VCaP (cell line): ENCODE results near the gene SFTPB.

ENCODE experiments used
- H3K27ac ChIP-seq: fragments of 450-650 bp; 2 replicates; pipeline ENCODE4 v1.5.1; 2017
- CTCF ChIP-seq: fragments of 450-650 bp; conservative IDR thresholded peaks from 2 replicates; pipeline ENCODE4 v1.5.1; 2017; ENCODE audit warnings: mild to moderate bottlenecking, moderate library complexity

SFTPB gene

GRCh38 chr2:85712336-85712735, 44.3 kb upstream of the SFTPB start:
- no peak overlapping the region for H3K27ac ChIP-seq
- TF ChIP-seq CTCF = no peak

- no peak overlapping the region for H3K27ac ChIP-seq
- no peak for TF ChIP-seq CTCF
Observed at GRCh38 chr2:85711578-85712060, 43.6 kb upstream of the SFTPB start.

- no peak for TF ChIP-seq CTCF
- H3K27ac ChIP-seq = no peak overlapping the region
Observed at GRCh38 chr2:85710687-85711577, 42.9 kb upstream of the SFTPB start.

GRCh38 chr2:85709401-85709811, 41.4 kb upstream of the SFTPB start:
- TF ChIP-seq CTCF = no peak
- H3K27ac ChIP-seq = no peak overlapping the region; the same call in 1 of the 2 replicates

- no peak overlapping the region; the same call in 1 of the 2 replicates for H3K27ac ChIP-seq
- TF ChIP-seq CTCF = no peak
Observed at GRCh38 chr2:85708641-85709040, 40.6 kb upstream of the SFTPB start.

GRCh38 chr2:85707304-85707703, 39.3 kb upstream of the SFTPB start:
- TF ChIP-seq CTCF = peak; percentile 91
- H3K27ac ChIP-seq = no peak overlapping the region

- no peak overlapping the region for H3K27ac ChIP-seq
- TF ChIP-seq CTCF = no peak
Observed at GRCh38 chr2:85706599-85707296, 38.7 kb upstream of the SFTPB start.
